ENCODE data around the gene C1QTNF8. TPM values are rescaled to one million over a fixed set of nuclear protein-coding genes. Genes with fewer than 3 reads are reported as not detected.

C1QTNF8 gene
- total RNA-seq, 1 experiment from 2014 or later, result not detected

- Histone ChIP-seq H3K4me2 (ENCODE audit: insufficient read depth, insufficient read length, low read length) (no peak overlapping the region), H3K79me1 (ENCODE audit: insufficient read depth, low read depth, low read length, poor library complexity, severe bottlenecking) (no peaks in the 10 kb centered on the region), H3K27me3 (ENCODE audit: insufficient read depth, low read length) (no peaks in the 10 kb centered on the region), H3K18ac (ENCODE audit: insufficient read length, low read depth, low read length) (no peak overlapping the region), H4K20me1 (ENCODE audit: control insufficient read depth, insufficient read depth, insufficient read length) (no peaks in the 10 kb centered on the region), H2AFZ (ENCODE audit: low read length) (no peak overlapping the region), H2BK12ac (ENCODE audit: insufficient read length, low read depth, low read length) (no peak overlapping the region), H4K5ac (ENCODE audit: insufficient read length, low read depth, low read length) (no peak overlapping the region), H2BK15ac (ENCODE audit: low read depth, low read length) (no peak overlapping the region), H3K23ac (ENCODE audit: insufficient read length, low read depth, low read length) (no peak overlapping the region), H3K4ac (ENCODE audit: low read depth, low read length) (no peak overlapping the region), H2BK5ac (ENCODE audit: insufficient read length, low read length) (no peak overlapping the region), H2AK5ac (ENCODE audit: insufficient read length, low read length) (no peak overlapping the region), H3K56ac (ENCODE audit: insufficient read length, low read depth, low read length) (no peak overlapping the region), H3K9ac (ENCODE audit: extremely low read depth, insufficient read length, low read length) (no peak overlapping the region), H3K9me3 (ENCODE audit: control insufficient read depth, low read depth, low read length) (no peaks in the 10 kb centered on the region), H4K8ac (replicated peaks; ENCODE audit: insufficient read length, low read depth, low read length) (no peak overlapping the region), H2BK20ac (ENCODE audit: low read depth, low read length, poor library complexity, severe bottlenecking) (no peak overlapping the region), H4K91ac (ENCODE audit: insufficient read length, low read depth, low read length) (no peak overlapping the region), H3K79me2 (ENCODE audit: insufficient read depth, low read length) (no peaks in the 10 kb centered on the region), H3K14ac (ENCODE audit: insufficient read depth, low read length) (no peak overlapping the region; the same call in 1 of the 2 replicates), H3K4me1 (ENCODE audit: insufficient read depth, low read length) (no peaks in the 10 kb centered on the region), H3T11ph (ENCODE audit: low read length) (no peak overlapping the region), H2BK120ac (ENCODE audit: low read depth, low read length, poor library complexity, severe bottlenecking) (no peak overlapping the region), H3K27ac (ENCODE audit: insufficient read length, low read depth, low read length) (no peak overlapping the region), H3K23me2 (ENCODE audit: insufficient read length, low read depth, low read length, poor library complexity, severe bottlenecking) (no peaks in the 10 kb centered on the region)
- peaks cover 18% of the 10 kb centered on the region for H3K27me3 Mint-ChIP-seq (ENCODE audit: low read depth)
- no peak for DNase-seq
- peaks cover 4 to 13% of the 10 kb centered on the region in 2 experiments for H3K4me1 Mint-ChIP-seq
- no CpG with 5 or more reads among the region's 28 CpGs for WGBS (ENCODE audit: extremely low coverage, insufficient read length, low lambda C conversion rate)
- 0 out of 5 replicates have a peak overlapping the region, but pooled peaks of 1 of the 2 experiments have one; percentile 46 for H3K4me3 Mint-ChIP-seq
- H3K36me3 Mint-ChIP-seq (ENCODE audit: insufficient read depth in 1 of 3, low read depth in 3 of 3), result no peaks in the 10 kb centered on the region; a peak in 1 of 7 replicates
- peak overlapping the region in 1 of 3 experiments; percentile 70; a peak in 2 of 7 replicates for H3K27ac Mint-ChIP-seq
- H3K9me3 Mint-ChIP-seq, result no peaks in the 10 kb centered on the region; a peak in 1 of 5 replicates
- no peak for TF ChIP-seq CTCF (conservative IDR thresholded peaks at IDR 0.05)
Measured at GRCh38 chr16:1078579-1079021, 17.4 kb downstream of the C1QTNF8 start.
